Astrocyte (in vitro differentiated cells and primary cell): ENCODE measurements around the gene CACHD1. TPM values are rescaled to one million over a fixed set of nuclear protein-coding genes. Genes with fewer than 3 reads are reported as not detected.

Experiments
- DNase-seq: peaks from one replicate; pipeline ENCODE4 v3.0.0-alpha.2; 2010; ENCODE audit warnings: low read depth
- FAIRE-seq: peaks from 2 replicates; lab custom pipeline; 2011; peaks lifted over from hg19 to GRCh38; lab: Jason Lieb, UNC
- H2AFZ ChIP-seq: 2 replicates; pipeline ENCODE4 v1.6.0; 2012; ENCODE audit warnings: low read depth, low read length, inconsistent platforms
- H3K27ac ChIP-seq: 2 replicates; pipeline ENCODE4 v1.5.1; 2011; ENCODE audit warnings: low read depth, low read length, inconsistent platforms
- H3K27me3 ChIP-seq: 2 replicates; pipeline ENCODE4 v1.6.0; 2011; ENCODE audit warnings: low read length, inconsistent platforms; ENCODE audit not compliant: insufficient read depth
- H3K36me3 ChIP-seq: 2 replicates; pipeline ENCODE4 v1.5.1; 2011; ENCODE audit warnings: low read length, inconsistent platforms; ENCODE audit not compliant: insufficient read depth
- H3K4me1 ChIP-seq: 2 replicates; pipeline ENCODE4 v1.5.1; 2011; ENCODE audit warnings: low read length, inconsistent platforms; ENCODE audit not compliant: insufficient read depth
- H3K4me2 ChIP-seq: 2 replicates; pipeline ENCODE4 v1.6.0; 2012; ENCODE audit warnings: low read length, inconsistent platforms
- H3K4me3 ChIP-seq: 2 replicates; pipeline ENCODE4 v1.5.1; 2011; ENCODE audit warnings: low read depth, mild to moderate bottlenecking, low read length, inconsistent platforms; ENCODE audit not compliant: insufficient read depth
- H3K79me2 ChIP-seq: 2 replicates; pipeline ENCODE4 v1.6.0; 2012; ENCODE audit warnings: mild to moderate bottlenecking, low read length, inconsistent platforms; ENCODE audit not compliant: insufficient read depth
- H3K9ac ChIP-seq: 2 replicates; pipeline ENCODE4 v1.6.0; 2012; ENCODE audit warnings: mild to moderate bottlenecking, low read length, inconsistent platforms
- H3K9me3 ChIP-seq: 2 replicates; pipeline ENCODE4 v1.5.1; 2012; ENCODE audit warnings: low read depth, mild to moderate bottlenecking, low read length, inconsistent platforms; ENCODE audit not compliant: insufficient read depth
- H4K20me1 ChIP-seq: 2 replicates; pipeline ENCODE4 v1.6.0; 2012; ENCODE audit warnings: low read length, inconsistent platforms; ENCODE audit not compliant: insufficient read depth
- H3K27ac Mint-ChIP-seq: one replicate; pipeline ENCODE4 v1.8.0; 2021; ENCODE audit warnings: mild to moderate bottlenecking, mixed read lengths; ENCODE audit not compliant: unreplicated experiment
- H3K27me3 Mint-ChIP-seq: one replicate; pipeline ENCODE4 v1.8.0; 2021; ENCODE audit warnings: low read depth, mixed read lengths; ENCODE audit not compliant: unreplicated experiment
- H3K36me3 Mint-ChIP-seq: one replicate; pipeline ENCODE4 v1.8.0; 2021; ENCODE audit warnings: low read depth, mixed read lengths; ENCODE audit not compliant: unreplicated experiment
- H3K4me1 Mint-ChIP-seq: one replicate; pipeline ENCODE4 v1.8.0; 2021; ENCODE audit warnings: low read depth, mixed read lengths; ENCODE audit not compliant: unreplicated experiment
- H3K4me3 Mint-ChIP-seq: one replicate; pipeline ENCODE4 v1.8.0; 2021; ENCODE audit warnings: mild to moderate bottlenecking, moderate library complexity, mixed read lengths; ENCODE audit not compliant: unreplicated experiment
- H3K9me3 Mint-ChIP-seq: one replicate; pipeline ENCODE4 v1.8.0; 2021; ENCODE audit warnings: mild to moderate bottlenecking, mixed read lengths; ENCODE audit not compliant: unreplicated experiment
- CTCF ChIP-seq: IDR thresholded peaks from 2 replicates; pipeline ENCODE4 v1.5.1; 2011; ENCODE audit warnings: low read depth, mild to moderate bottlenecking, inconsistent platforms, low read length, moderate library complexity; ENCODE audit not compliant: insufficient read depth
- EZH2 ChIP-seq: IDR thresholded peaks from 2 replicates; pipeline ENCODE4 v1.6.1; 2012; ENCODE audit warnings: mild to moderate bottlenecking, low read length, inconsistent platforms; ENCODE audit not compliant: insufficient read depth
- total RNA-seq: library from RNA; stranded (reverse); gene quantifications from 2 replicates; pipeline ENCODE4 v1.2.1, GENCODE V29; 2021

The CACHD1 gene
- total RNA-seq, 1 donor from 2014 or later: 21.2 TPM

DNA sequence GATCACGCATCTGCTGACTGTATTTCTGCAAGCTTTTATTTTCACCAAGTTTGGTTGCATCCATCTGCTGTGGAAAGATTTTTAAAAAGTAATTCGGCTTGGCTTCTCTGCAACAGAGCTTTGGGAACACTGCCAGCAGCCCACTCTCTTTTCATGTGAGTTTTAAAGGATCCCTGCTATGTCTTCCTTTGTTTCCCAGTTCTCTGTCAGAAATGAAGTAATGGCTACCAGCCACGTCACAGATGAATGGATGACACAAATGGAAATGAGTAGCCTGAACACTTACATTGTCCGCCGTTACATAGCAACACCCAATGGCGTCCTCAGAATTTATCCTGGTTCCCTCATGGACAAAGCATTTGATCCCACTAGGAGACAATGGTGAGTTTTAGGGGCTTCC, 194.4 kb downstream of the CACHD1 start:
- Histone ChIP-seq H3K36me3 (no peaks in the 10 kb centered on the region), H3K4me1 (no peaks in the 10 kb centered on the region)

DNA sequence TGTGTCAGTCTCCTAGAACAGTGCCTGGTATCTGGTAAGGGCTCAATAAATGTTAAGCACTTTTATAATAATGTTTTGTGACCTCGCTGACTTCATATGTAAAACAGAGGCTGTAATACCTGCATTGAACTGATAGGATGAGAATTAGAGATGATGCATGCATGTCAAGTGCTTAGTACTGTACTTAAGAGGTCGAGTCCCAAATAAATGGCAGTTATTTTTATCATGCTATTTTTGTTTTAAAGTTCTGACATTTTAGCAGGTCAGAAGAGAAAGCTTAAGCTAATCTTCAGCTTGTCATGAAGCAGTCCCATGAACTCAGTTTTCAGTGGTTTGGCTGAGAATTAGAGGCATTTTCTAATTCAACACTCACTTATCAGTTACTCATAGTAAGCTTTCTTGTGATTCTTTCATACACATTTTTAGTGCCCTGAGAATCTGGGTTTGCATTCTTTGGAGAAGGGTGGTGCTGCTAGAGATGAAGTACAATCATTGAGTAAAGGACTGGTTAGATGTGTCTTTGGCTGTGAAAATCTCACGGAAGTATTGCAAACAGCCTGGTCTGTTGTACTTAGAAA, 199.3 kb downstream of the CACHD1 start:
- Histone ChIP-seq H3K79me2 (no peaks in the 10 kb centered on the region), H3K27ac (no peak overlapping the region), H3K4me2 (no peak overlapping the region), H3K9ac (no peak overlapping the region), H3K9me3 (no peaks in the 10 kb centered on the region), H2AFZ (no peak overlapping the region), H3K4me1 (no peaks in the 10 kb centered on the region), H4K20me1 (no peaks in the 10 kb centered on the region), H3K36me3 (peaks cover 4% of the 10 kb centered on the region), H3K4me3 (no peak overlapping the region), H3K27me3 (no peaks in the 10 kb centered on the region)
- H3K27me3 Mint-ChIP-seq: no peaks in the 10 kb centered on the region
- H3K27ac Mint-ChIP-seq: no peak overlapping the region
- TF ChIP-seq CTCF: no peak
- H3K4me1 Mint-ChIP-seq: no peaks in the 10 kb centered on the region
- no peaks in the 10 kb centered on the region for H3K9me3 Mint-ChIP-seq
- H3K36me3 Mint-ChIP-seq: peaks cover 15% of the 10 kb centered on the region
- DNase-seq (peak; percentile 68), FAIRE-seq (peak; percentile 13)
- H3K4me3 Mint-ChIP-seq: no peak overlapping the region

More for the DNA sequence above, 194.4 kb downstream of the CACHD1 start:
- Histone ChIP-seq H3K9me3 (no peaks in the 10 kb centered on the region), H3K27me3 (no peaks in the 10 kb centered on the region), H3K9ac (no peak overlapping the region), H2AFZ (no peak overlapping the region), H3K27ac (no peak overlapping the region), H3K79me2 (no peaks in the 10 kb centered on the region), H3K4me3 (no peak overlapping the region), H4K20me1 (no peaks in the 10 kb centered on the region), H3K4me2 (no peak overlapping the region)
- Mint-ChIP-seq H3K4me3 (no peak overlapping the region), H3K9me3 (no peaks in the 10 kb centered on the region), H3K27me3 (no peaks in the 10 kb centered on the region), H3K36me3 (peaks cover 27% of the 10 kb centered on the region), H3K27ac (no peak overlapping the region), H3K4me1 (peaks cover 4% of the 10 kb centered on the region)
- FAIRE-seq: no peak
- no peak for TF ChIP-seq EZH2
- TF ChIP-seq CTCF: no peak
- DNase-seq: peak; percentile 6

DNA sequence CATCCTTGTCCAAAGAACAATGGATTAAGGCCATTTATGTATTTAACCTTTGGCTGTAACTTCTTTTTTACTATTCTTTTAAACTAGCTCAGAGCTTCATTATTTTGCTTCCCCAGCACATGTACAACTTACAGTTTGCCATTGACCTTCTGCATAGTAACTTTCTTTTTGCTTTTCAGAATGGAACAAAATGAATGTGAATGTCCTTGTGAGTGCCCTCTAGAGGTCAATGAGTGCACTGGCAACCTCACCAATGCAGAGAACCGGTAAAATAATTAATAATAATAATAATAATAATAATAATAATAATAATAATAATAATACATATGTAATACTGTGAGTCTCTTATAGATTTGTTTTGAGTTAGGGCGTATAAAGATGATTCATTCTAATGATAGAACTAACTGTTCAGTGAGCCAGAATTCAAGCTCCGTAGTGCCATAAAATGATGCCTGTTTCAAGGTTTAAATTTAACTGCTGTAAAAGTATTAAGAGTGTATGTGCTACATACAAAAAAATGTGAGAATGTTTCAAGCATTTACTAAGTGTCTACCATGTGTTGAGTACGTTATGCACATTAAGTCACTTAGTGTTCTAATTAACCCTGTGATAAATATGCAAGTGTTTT, 205.9 kb downstream of the CACHD1 start:
- no peak overlapping the region for H3K4me2 ChIP-seq
- Mint-ChIP-seq H3K27ac (no peak overlapping the region), H3K27me3 (no peaks in the 10 kb centered on the region), H3K36me3 (peaks cover 10% of the 10 kb centered on the region), H3K9me3 (no peaks in the 10 kb centered on the region), H3K4me1 (no peaks in the 10 kb centered on the region), H3K4me3 (no peak overlapping the region)
- H2AFZ ChIP-seq: no peak overlapping the region
- H3K4me1 ChIP-seq: no peaks in the 10 kb centered on the region
- no peak overlapping the region for H3K27ac ChIP-seq
- FAIRE-seq (no peak), DNase-seq (no peak)
- peaks cover 8% of the 10 kb centered on the region for H3K36me3 ChIP-seq
- H4K20me1 ChIP-seq: no peaks in the 10 kb centered on the region
- H3K79me2 ChIP-seq: no peaks in the 10 kb centered on the region
- TF ChIP-seq CTCF (peak; percentile 57), EZH2 (no peak)
- H3K9me3 ChIP-seq: no peaks in the 10 kb centered on the region
- no peaks in the 10 kb centered on the region for H3K27me3 ChIP-seq
- no peak overlapping the region for H3K9ac ChIP-seq
- H3K4me3 ChIP-seq: no peak overlapping the region
